Measurements from ENCODE around the gene COG3. TPM values are rescaled to one million over a fixed set of nuclear protein-coding genes. Genes with fewer than 3 reads are reported as not detected.

Gene COG3
- total RNA-seq, 1 experiment from 2014 or later: 17.6 TPM

DNA sequence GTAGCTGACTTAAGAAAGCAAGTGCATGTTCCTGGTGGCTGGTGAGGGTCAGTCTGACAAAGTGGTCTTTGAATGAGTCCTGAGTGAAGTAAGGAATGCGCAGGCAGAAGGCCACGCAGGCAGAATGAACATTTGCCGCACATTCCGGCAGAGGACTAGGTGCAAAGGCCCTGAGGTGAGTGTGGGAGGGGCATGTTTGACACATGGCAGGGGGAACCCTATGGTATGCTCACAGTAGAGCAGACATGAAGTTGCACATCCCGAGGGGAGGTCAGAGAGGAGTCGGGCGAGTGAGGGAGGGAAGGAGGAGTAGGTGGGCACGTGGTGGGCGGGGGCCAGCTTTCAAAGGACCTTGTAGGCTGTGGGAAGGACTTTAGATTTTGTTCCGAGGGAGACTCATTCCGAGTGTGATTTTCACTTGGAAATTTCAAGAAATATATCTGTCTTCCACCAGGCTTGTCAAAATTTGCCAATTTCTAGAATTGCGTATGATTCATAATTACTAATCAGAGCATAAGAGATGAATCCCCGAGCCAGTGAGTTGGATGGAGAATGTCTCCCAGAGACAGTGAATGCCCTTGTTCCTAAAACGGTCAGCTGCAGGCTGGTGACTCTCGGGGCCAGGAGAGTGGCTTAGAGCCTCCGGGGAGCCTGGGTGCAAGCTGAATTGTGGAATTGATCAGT lies 110.5 kb downstream of the COG3 start:
- Histone ChIP-seq H4K20me1 (ENCODE audit: insufficient read depth) (no peaks in the 10 kb centered on the region), H3K4me2 (ENCODE audit: low read length) (no peak overlapping the region), H3K9me3 (ENCODE audit: control insufficient read depth in 1 of 2, insufficient read depth in 1 of 2, low read depth in 1 of 2, low read length in 2 of 2) (no peaks in the 10 kb centered on the region), H3K9ac (ENCODE audit: low read length) (no peak overlapping the region), H3K27me3 (ENCODE audit: insufficient read depth, low read length) (peaks cover 53% of the 10 kb centered on the region), H3K36me3 (ENCODE audit: control insufficient read depth in 1 of 2, insufficient read depth in 2 of 2, low read length in 2 of 2) (no peaks in the 10 kb centered on the region), H3K27ac (ENCODE audit: low read depth, low read length) (no peak overlapping the region), H2AFZ (ENCODE audit: low read depth, low read length, poor library complexity, severe bottlenecking) (no peak overlapping the region), H3K9me2 (ENCODE audit: insufficient read depth) (no peaks in the 10 kb centered on the region), H3K79me2 (ENCODE audit: insufficient read depth, low read length) (no peaks in the 10 kb centered on the region), H3K4me3 (replicated peaks in 1 of 2; ENCODE audit: low read depth in 1 of 2, low read length in 2 of 2) (no peak overlapping the region), H3K4me1 (ENCODE audit: control insufficient read depth in 1 of 2, insufficient read depth in 2 of 2, low read length in 2 of 2) (0 out of 4 replicates have a peak, but pooled peaks cover 0 to 3% of the 10 kb centered on the region in 2 experiments)
- intact Hi-C loops (cut with micrococcal nuclease): no loop called here
- BruUV-seq (replicated peaks): no TSS peak
- ChIA-PET POLR2A (no interaction called here), CTCF (no interaction called here), RAD21 (ENCODE audit: low non-redundant PET in 1 of 2, low total read pairs in 2 of 2, uncharacterized antibody in 2 of 2, unreplicated experiment in 2 of 2) (no interaction called here)
- TF ChIP-seq YY1 (IDR thresholded peaks at IDR 0.05; ENCODE audit: extremely low read depth, insufficient replicate concordance, low read depth, low read length): no peak
- TF ChIP-seq SIN3A (IDR thresholded peaks at IDR 0.05; ENCODE audit: low read depth): no peak
- TF ChIP-seq, protein P1, sequence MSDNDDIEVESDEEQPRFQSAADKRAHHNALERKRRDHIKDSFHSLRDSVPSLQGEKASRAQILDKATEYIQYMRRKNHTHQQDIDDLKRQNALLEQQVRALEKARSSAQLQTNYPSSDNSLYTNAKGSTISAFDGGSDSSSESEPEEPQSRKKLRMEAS (IDR thresholded peaks at IDR 0.05): no peak
- TF ChIP-seq, protein P2, sequence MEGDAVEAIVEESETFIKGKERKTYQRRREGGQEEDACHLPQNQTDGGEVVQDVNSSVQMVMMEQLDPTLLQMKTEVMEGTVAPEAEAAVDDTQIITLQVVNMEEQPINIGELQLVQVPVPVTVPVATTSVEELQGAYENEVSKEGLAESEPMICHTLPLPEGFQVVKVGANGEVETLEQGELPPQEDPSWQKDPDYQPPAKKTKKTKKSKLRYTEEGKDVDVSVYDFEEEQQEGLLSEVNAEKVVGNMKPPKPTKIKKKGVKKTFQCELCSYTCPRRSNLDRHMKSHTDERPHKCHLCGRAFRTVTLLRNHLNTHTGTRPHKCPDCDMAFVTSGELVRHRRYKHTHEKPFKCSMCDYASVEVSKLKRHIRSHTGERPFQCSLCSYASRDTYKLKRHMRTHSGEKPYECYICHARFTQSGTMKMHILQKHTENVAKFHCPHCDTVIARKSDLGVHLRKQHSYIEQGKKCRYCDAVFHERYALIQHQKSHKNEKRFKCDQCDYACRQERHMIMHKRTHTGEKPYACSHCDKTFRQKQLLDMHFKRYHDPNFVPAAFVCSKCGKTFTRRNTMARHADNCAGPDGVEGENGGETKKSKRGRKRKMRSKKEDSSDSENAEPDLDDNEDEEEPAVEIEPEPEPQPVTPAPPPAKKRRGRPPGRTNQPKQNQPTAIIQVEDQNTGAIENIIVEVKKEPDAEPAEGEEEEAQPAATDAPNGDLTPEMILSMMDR (IDR thresholded peaks at IDR 0.05 in 2 of 3, conservative IDR thresholded peaks at IDR 0.05 in 1 of 3; ENCODE audit: borderline replicate concordance in 1 of 3, insufficient read depth in 1 of 3, low read depth in 2 of 3, low read length in 2 of 3): no peak
- TF ChIP-seq, protein P3, sequence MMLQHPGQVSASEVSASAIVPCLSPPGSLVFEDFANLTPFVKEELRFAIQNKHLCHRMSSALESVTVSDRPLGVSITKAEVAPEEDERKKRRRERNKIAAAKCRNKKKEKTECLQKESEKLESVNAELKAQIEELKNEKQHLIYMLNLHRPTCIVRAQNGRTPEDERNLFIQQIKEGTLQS (IDR thresholded peaks at IDR 0.05): no peak
- TF ChIP-seq ELF1 (IDR thresholded peaks at IDR 0.05; ENCODE audit: borderline replicate concordance, low read depth): no peak
- TF ChIP-seq CBX3 (IDR thresholded peaks at IDR 0.05; ENCODE audit: low read depth): no peak
- TF ChIP-seq, protein P4, sequence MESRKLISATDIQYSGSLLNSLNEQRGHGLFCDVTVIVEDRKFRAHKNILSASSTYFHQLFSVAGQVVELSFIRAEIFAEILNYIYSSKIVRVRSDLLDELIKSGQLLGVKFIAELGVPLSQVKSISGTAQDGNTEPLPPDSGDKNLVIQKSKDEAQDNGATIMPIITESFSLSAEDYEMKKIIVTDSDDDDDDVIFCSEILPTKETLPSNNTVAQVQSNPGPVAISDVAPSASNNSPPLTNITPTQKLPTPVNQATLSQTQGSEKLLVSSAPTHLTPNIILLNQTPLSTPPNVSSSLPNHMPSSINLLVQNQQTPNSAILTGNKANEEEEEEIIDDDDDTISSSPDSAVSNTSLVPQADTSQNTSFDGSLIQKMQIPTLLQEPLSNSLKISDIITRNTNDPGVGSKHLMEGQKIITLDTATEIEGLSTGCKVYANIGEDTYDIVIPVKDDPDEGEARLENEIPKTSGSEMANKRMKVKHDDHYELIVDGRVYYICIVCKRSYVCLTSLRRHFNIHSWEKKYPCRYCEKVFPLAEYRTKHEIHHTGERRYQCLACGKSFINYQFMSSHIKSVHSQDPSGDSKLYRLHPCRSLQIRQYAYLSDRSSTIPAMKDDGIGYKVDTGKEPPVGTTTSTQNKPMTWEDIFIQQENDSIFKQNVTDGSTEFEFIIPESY (IDR thresholded peaks at IDR 0.05; ENCODE audit: extremely low read depth, insufficient replicate concordance, low read length): no peak
- TF ChIP-seq POLR2A (IDR thresholded peaks at IDR 0.05; ENCODE audit: borderline replicate concordance, extremely low read depth, insufficient read depth, insufficient read length): no peak
- TF ChIP-seq ZNF274 (IDR thresholded peaks at IDR 0.05; ENCODE audit: low read depth, low read length): no peak
- no peak for DNase-seq (ENCODE audit: low read depth, low spot score)
- no peak for ATAC-seq
